HepG2 (cell line): ENCODE results near the gene SCYGR8. TPM values are rescaled to one million over a fixed set of nuclear protein-coding genes. Genes with fewer than 3 reads are reported as not detected.

Experiments used
- BCL6 ChIP-seq: IDR thresholded peaks from 2 replicates; pipeline ENCODE4 v1.6.1; 2016; ENCODE audit warnings: missing genetic modification reagents, missing compliant biosample characterization
- CC2D1A ChIP-seq: sonication (generic); formaldehyde crosslinking; IDR thresholded peaks from 2 replicates; pipeline ENCODE4 v1.8.1; 2023; ENCODE audit warnings: mild to moderate bottlenecking, missing genetic modification reagents
- HMGXB3 ChIP-seq: sonication (generic); formaldehyde crosslinking; IDR thresholded peaks from 2 replicates; pipeline ENCODE4 v1.4.0; 2020; ENCODE audit warnings: missing genetic modification reagents, borderline replicate concordance
- HNF4G ChIP-seq, 2 experiments: sonication (generic) in 1 of 2; formaldehyde crosslinking in 1 of 2; IDR thresholded peaks; 2 replicates each; pipeline versions ENCODE4 v1.4.0 to v1.6.1; 2011 to 2020; ENCODE audit warnings: borderline replicate concordance in 2 of 2, low read depth in 2 of 2, mild to moderate bottlenecking in 2 of 2, low read length in 1 of 2, missing genetic modification reagents in 1 of 2, moderate library complexity in 1 of 2
- IRF9 ChIP-seq: sonication (generic); formaldehyde crosslinking; IDR thresholded peaks from 2 replicates; pipeline ENCODE4 v1.8.0; 2022; ENCODE audit warnings: missing genetic modification reagents, mild to moderate bottlenecking, borderline replicate concordance
- JUN ChIP-seq: sonication (generic); formaldehyde crosslinking; IDR thresholded peaks from 2 replicates; pipeline ENCODE4 v1.4.0; 2020; ENCODE audit warnings: mild to moderate bottlenecking, missing genetic modification reagents
- KDM3A ChIP-seq: IDR thresholded peaks from 2 replicates; pipeline ENCODE4 v1.6.1; 2018; ENCODE audit warnings: low read depth, missing compliant biosample characterization
- MEIS1 ChIP-seq: sonication (generic); formaldehyde crosslinking; IDR thresholded peaks from 2 replicates; pipeline ENCODE4 v1.9.0; 2021; ENCODE audit warnings: mild to moderate bottlenecking, missing genetic modification reagents, moderate library complexity, borderline replicate concordance
- NAIF1 ChIP-seq: sonication (generic); formaldehyde crosslinking; IDR thresholded peaks from 2 replicates; pipeline ENCODE4 v1.5.0; 2020; ENCODE audit warnings: mild to moderate bottlenecking, missing genetic modification reagents, borderline replicate concordance
- RAD21 ChIP-seq: fragments of 450-650 bp; formaldehyde crosslinking; IDR thresholded peaks from 2 replicates; pipeline ENCODE4 v1.5.0; 2020; ENCODE audit warnings: mild to moderate bottlenecking
- RELA ChIP-seq: sonication (generic); formaldehyde crosslinking; IDR thresholded peaks from 2 replicates; pipeline ENCODE4 v1.4.0; 2020; ENCODE audit warnings: missing genetic modification reagents
- RFX1 ChIP-seq: fragments of 450-650 bp; IDR thresholded peaks from 2 replicates; pipeline ENCODE4 v1.6.1; 2017
- SP1 ChIP-seq, 2 experiments: fragments of 450-650 bp in 1 of 2; sonication (generic) in 1 of 2; formaldehyde crosslinking in 1 of 2; IDR thresholded peaks; 2 replicates each; pipeline versions ENCODE4 v1.4.0 to v1.6.1; 2016 to 2020; ENCODE audit warnings: missing genetic modification reagents in 1 of 2
- SP4 ChIP-seq: sonication (generic); formaldehyde crosslinking; IDR thresholded peaks from 2 replicates; pipeline ENCODE4 v1.8.1; 2023; ENCODE audit warnings: mild to moderate bottlenecking, missing genetic modification reagents
- TBL1XR1 ChIP-seq: fragments of 150-350 bp; IDR thresholded peaks from 2 replicates; pipeline ENCODE4 v1.6.1; 2014; ENCODE audit warnings: borderline replicate concordance, low read length; ENCODE audit not compliant: partially characterized antibody
- TEF ChIP-seq: sonication (generic); formaldehyde crosslinking; IDR thresholded peaks from 2 replicates; pipeline ENCODE4 v1.5.0; 2020; ENCODE audit warnings: missing genetic modification reagents
- ZNF101 ChIP-seq: sonication (generic); formaldehyde crosslinking; IDR thresholded peaks from 2 replicates; pipeline ENCODE4 v1.4.0; 2020; ENCODE audit warnings: mild to moderate bottlenecking, low read depth, missing genetic modification reagents, borderline replicate concordance
- ZNF326 ChIP-seq: sonication (generic); formaldehyde crosslinking; IDR thresholded peaks from 2 replicates; pipeline ENCODE4 v1.4.0; 2020; ENCODE audit warnings: missing genetic modification reagents, borderline replicate concordance
- ZNF343 ChIP-seq: sonication (generic); formaldehyde crosslinking; IDR thresholded peaks from 2 replicates; pipeline ENCODE4 v1.4.0; 2020; ENCODE audit warnings: mild to moderate bottlenecking, missing genetic modification reagents
- ZNF362 ChIP-seq: sonication (generic); formaldehyde crosslinking; IDR thresholded peaks from 2 replicates; pipeline ENCODE4 v1.4.0; 2020; ENCODE audit warnings: missing genetic modification reagents, mild to moderate bottlenecking, borderline replicate concordance
- ZNF552 ChIP-seq: sonication (generic); formaldehyde crosslinking; IDR thresholded peaks from 2 replicates; pipeline ENCODE4 v1.9.0; 2022; ENCODE audit warnings: missing genetic modification reagents, mild to moderate bottlenecking, borderline replicate concordance
- ZNF775 ChIP-seq: sonication (generic); formaldehyde crosslinking; IDR thresholded peaks from 2 replicates; pipeline ENCODE4 v1.4.0; 2020; ENCODE audit warnings: missing genetic modification reagents, mild to moderate bottlenecking, moderate library complexity, borderline replicate concordance
- polyA plus RNA-seq, 8 experiments: library from polyadenylated mRNA; depleted of rRNA in 3 of 8; stranded (reverse) in 7 of 8; unstranded in 1 of 8; fragments of >200 nt; fragmentation: Illumina TruSeq in 4 of 8; extraction: Trizol in 4 of 8; gene quantifications; 2 replicates each; pipeline versions ENCODE4 v1.2.1 to v1.2.3, GENCODE V29; 2011 to 2016; ENCODE audit warnings: low read depth in 4 of 8, missing spikeins in 1 of 8, mixed read lengths in 1 of 8; ENCODE audit not compliant: insufficient read depth in 1 of 8
- total RNA-seq, 5 experiments: library from RNA; depleted of rRNA; stranded (reverse); fragments of >200 nt; fragmentation: Illumina TruSeq; extraction: Trizol; gene quantifications; 2 replicates each; pipeline ENCODE4 v1.2.3, GENCODE V29; 2016; ENCODE audit warnings: low read depth in 1 of 5

Gene SCYGR8
- total and polyA plus RNA-seq, 2 of the 13 experiments (the other 11 are each of a cell fraction or from before 2014, with no cell fraction given) = not detected

- TF ChIP-seq SP1 (IDR thresholded peaks at IDR 0.05) = no peak
- no peak for TF ChIP-seq SP1 (CRISPR knock-in tag; IDR thresholded peaks at IDR 0.05)
- TF ChIP-seq RELA (CRISPR knock-in tag) = no peak
- TF ChIP-seq TEF (CRISPR knock-in tag) = no peak
- no peak for TF ChIP-seq ZNF101
- TF ChIP-seq KDM3A (CRISPR knock-in tag) = no peak
- peak; percentile 65; the same call in 1 of the 2 replicates for TF ChIP-seq HNF4G (IDR thresholded peaks at IDR 0.05; ENCODE audit: borderline replicate concordance, low read depth, low read length)
- TF ChIP-seq HNF4G (CRISPR knock-in tag; IDR thresholded peaks at IDR 0.05; ENCODE audit: borderline replicate concordance, low read depth) = no peak
- TF ChIP-seq IRF9 (CRISPR knock-in tag) = no peak
- TF ChIP-seq HMGXB3 = no peak
- no peak for TF ChIP-seq ZNF552 (CRISPR knock-in tag)
- TF ChIP-seq JUN (CRISPR knock-in tag) = no peak
- TF ChIP-seq MEIS1 = peak; percentile 46; the same call in 1 of the 2 replicates
- TF ChIP-seq SP4 (CRISPR knock-in tag) = no peak
- TF ChIP-seq CC2D1A (CRISPR knock-in tag) = no peak
- TF ChIP-seq BCL6 (CRISPR knock-in tag) = peak; percentile 72
- TF ChIP-seq ZNF343 (CRISPR knock-in tag) = no peak
- TF ChIP-seq TBL1XR1 = no peak
- TF ChIP-seq ZNF326 (CRISPR knock-in tag) = no peak
- peak; percentile 86 for TF ChIP-seq ZNF362
- TF ChIP-seq RAD21 (CRISPR knock-in tag) = no peak
- no peak for TF ChIP-seq RFX1
- TF ChIP-seq ZNF775 (CRISPR knock-in tag) = no peak
- TF ChIP-seq NAIF1 = no peak
Observed at GRCh38 chr2:227759411-227760118, 13.9 kb downstream of the SCYGR8 start (continued).
